ENCODE measurements around the gene FLRT3.

The FLRT3 gene

GRCh38 chr20:14299831-14300230, 37.6 kb downstream of the FLRT3 start:
- no peak overlapping the region for H3K9ac ChIP-seq
- H3K9me3 ChIP-seq, result no peaks in the 10 kb centered on the region
- no peak overlapping the region for H3K27ac ChIP-seq
- H3K4me2 ChIP-seq, result no peak overlapping the region
- no peaks in the 10 kb centered on the region for H3K4me1 ChIP-seq
- H4K20me1 ChIP-seq, result no peaks in the 10 kb centered on the region
- H3K27me3 ChIP-seq, result no peaks in the 10 kb centered on the region
- no peak for TF ChIP-seq Cebpa-rat (IDR thresholded peaks at IDR 0.05)
- no peaks in the 10 kb centered on the region for H3K36me3 ChIP-seq
- no peak overlapping the region for H3K4me3 ChIP-seq

DNA sequence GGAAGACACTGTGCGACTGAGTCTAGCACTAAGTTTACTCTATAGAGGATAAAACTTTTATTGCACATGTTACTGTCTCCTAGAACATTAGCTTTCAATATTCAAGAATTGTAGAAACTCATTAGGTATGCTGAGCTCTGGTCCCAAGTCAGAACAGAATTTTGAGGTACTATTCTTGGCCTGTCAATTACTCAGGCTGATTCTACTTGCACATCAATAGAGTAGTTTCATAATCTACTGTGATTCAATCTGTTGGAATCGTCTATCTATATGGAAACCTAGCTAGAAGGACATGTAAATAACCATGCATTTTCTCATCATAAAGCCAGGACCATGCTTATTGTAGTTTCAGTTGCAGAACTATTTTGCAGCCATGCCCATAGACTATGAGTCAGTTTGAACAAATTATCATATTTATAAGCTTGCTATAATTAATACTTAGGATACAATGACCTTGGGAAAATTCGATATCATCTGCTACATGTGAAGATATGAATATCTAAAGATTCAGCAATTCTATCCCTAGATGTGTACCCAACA, 41.6 kb downstream of the FLRT3 start:
- no peak overlapping the region for H3K4me2 ChIP-seq
- H3K27ac ChIP-seq, result no peak overlapping the region
- no peaks in the 10 kb centered on the region for H4K20me1 ChIP-seq
- H3K9ac ChIP-seq, result no peak overlapping the region
- H3K9me3 ChIP-seq, result no peaks in the 10 kb centered on the region
- no peak overlapping the region for H3K4me3 ChIP-seq
- H3K36me3 ChIP-seq, result no peaks in the 10 kb centered on the region
- TF ChIP-seq Cebpa-rat (IDR thresholded peaks at IDR 0.05), result no peak
- no peaks in the 10 kb centered on the region for H3K4me1 ChIP-seq
- H3K27me3 ChIP-seq, result no peaks in the 10 kb centered on the region

DNA sequence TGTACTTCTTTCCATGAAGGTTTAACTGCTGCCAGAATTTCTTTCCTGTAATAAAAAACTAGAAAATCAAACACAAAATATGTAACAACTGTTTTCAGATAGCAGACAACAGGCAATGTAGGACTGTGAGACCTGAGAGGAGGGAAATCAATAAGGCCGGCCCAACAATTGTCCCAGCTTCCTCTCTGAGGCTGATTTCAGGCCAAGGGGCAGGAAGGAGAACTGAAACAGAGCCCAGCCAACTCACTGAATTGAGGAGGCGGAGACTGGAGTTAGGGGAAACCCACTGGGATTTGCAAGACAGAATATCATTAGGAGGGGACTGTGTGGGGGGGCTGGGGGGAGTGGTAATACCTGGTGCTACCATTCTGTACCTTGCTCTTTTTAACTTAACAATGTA, 42.2 kb downstream of the FLRT3 start:
- H3K4me3 ChIP-seq, result no peak overlapping the region
- no peak for TF ChIP-seq Cebpa-rat (IDR thresholded peaks at IDR 0.05)
- no peak overlapping the region for H3K27ac ChIP-seq
- H3K4me2 ChIP-seq, result no peak overlapping the region
- no peaks in the 10 kb centered on the region for H4K20me1 ChIP-seq
- no peaks in the 10 kb centered on the region for H3K36me3 ChIP-seq
- H3K9ac ChIP-seq, result no peak overlapping the region
- H3K27me3 ChIP-seq, result no peaks in the 10 kb centered on the region
- H3K9me3 ChIP-seq, result no peaks in the 10 kb centered on the region
- no peaks in the 10 kb centered on the region for H3K4me1 ChIP-seq

DNA sequence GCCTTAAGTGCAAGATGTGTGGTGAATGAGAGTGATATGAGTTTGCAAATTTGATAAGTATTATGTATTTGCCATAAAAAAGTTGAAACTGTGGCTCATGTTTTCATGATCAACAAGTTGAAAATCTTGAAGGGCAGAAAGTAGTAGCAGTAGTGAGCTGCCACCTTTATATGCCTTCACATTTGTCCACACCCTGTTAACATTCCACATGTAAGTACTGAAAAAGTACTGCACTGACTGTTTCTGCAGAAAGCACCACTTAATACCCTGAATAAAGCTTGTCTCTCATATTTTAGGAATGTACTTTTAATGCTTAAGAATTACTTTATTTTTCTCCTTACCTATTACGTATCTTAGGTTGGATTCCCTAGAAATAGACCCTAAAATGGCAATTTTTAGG, 45.9 kb downstream of the FLRT3 start:
- H3K27me3 ChIP-seq, result no peaks in the 10 kb centered on the region
- no peaks in the 10 kb centered on the region for H3K36me3 ChIP-seq
- no peaks in the 10 kb centered on the region for H4K20me1 ChIP-seq
- H3K9ac ChIP-seq, result no peak overlapping the region
- TF ChIP-seq Cebpa-rat (IDR thresholded peaks at IDR 0.05), result no peak
- H3K4me1 ChIP-seq, result no peaks in the 10 kb centered on the region
- no peak overlapping the region for H3K4me2 ChIP-seq
- no peaks in the 10 kb centered on the region for H3K9me3 ChIP-seq
- no peak overlapping the region for H3K4me3 ChIP-seq
- H3K27ac ChIP-seq, result no peak overlapping the region

- Histone ChIP-seq H3K4me2 (no peak overlapping the region), H4K20me1 (no peaks in the 10 kb centered on the region), H3K36me3 (no peaks in the 10 kb centered on the region), H3K4me3 (no peak overlapping the region), H3K9me3 (no peaks in the 10 kb centered on the region), H3K4me1 (no peaks in the 10 kb centered on the region), H3K27ac (no peak overlapping the region), H3K9ac (no peak overlapping the region), H3K27me3 (no peaks in the 10 kb centered on the region)
- no peak for TF ChIP-seq Cebpa-rat (IDR thresholded peaks at IDR 0.05)
Measured at GRCh38 chr20:14288341-14289330, 48.8 kb downstream of the FLRT3 start.

DNA sequence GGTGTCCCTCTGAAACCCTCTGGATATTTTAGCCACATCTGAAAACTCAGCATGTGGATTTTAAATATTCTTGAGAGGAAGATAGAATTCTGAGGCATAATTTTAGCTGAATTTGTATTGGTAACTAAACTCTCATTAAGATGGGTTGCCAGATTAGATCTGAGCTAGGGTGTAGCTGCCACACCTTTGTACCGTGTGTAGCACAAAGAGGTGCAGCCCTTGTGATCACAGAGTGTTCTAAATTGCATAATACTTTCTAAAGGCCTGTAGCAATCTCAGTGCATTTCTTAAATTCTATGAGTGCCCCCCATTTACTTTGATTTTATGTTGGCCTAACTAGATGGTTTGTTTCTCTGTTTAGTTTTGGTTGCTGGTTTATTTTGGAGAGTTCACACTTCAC, 53.0 kb downstream of the FLRT3 start:
- H3K27me3 ChIP-seq, result no peaks in the 10 kb centered on the region
- no peak overlapping the region for H3K9ac ChIP-seq
- H3K4me2 ChIP-seq, result no peak overlapping the region
- no peaks in the 10 kb centered on the region for H3K4me1 ChIP-seq
- no peaks in the 10 kb centered on the region for H3K9me3 ChIP-seq
- H4K20me1 ChIP-seq, result no peaks in the 10 kb centered on the region
- TF ChIP-seq Cebpa-rat (IDR thresholded peaks at IDR 0.05), result no peak
- no peaks in the 10 kb centered on the region for H3K36me3 ChIP-seq
- H3K27ac ChIP-seq, result no peak overlapping the region
- no peak overlapping the region for H3K4me3 ChIP-seq

- Histone ChIP-seq H3K4me1 (no peaks in the 10 kb centered on the region), H3K4me3 (no peak overlapping the region), H3K36me3 (no peaks in the 10 kb centered on the region), H4K20me1 (no peaks in the 10 kb centered on the region), H3K9me3 (no peaks in the 10 kb centered on the region), H3K27ac (no peak overlapping the region), H3K4me2 (no peak overlapping the region), H3K9ac (no peak overlapping the region), H3K27me3 (no peaks in the 10 kb centered on the region)
- no peak for TF ChIP-seq Cebpa-rat (IDR thresholded peaks at IDR 0.05)
Measured at GRCh38 chr20:14282140-14282539, 55.3 kb downstream of the FLRT3 start.

Measured in BLaER1 (cell line).